Measurements from ENCODE around the gene HOXC4.

The HOXC4 gene

GRCh38 chr12:54028314-54029201, 25.1 kb upstream of the HOXC4 start, which contains the start of gene HOXC6:
Gene HOXC6, plus strand, starts transcription at chr12:54028440. Its CDS starts 82 bp downstream, at chr12:54028522.
- DNase-seq (ENCODE audit: low read depth in 3 of 3, low spot score in 1 of 3): no peak

- DNase-seq (ENCODE audit: low read depth in 3 of 3, low spot score in 1 of 3): no peak
Measured at GRCh38 chr12:54029529-54030441, 23.9 kb upstream of the HOXC4 start.

GRCh38 chr12:54030442-54030801, 23.2 kb upstream of the HOXC4 start:
- DNase-seq (ENCODE audit: low read depth in 3 of 3, low spot score in 1 of 3): no peak

GRCh38 chr12:54030889-54031471, 22.7 kb upstream of the HOXC4 start:
- DNase-seq (ENCODE audit: low read depth in 3 of 3, low spot score in 1 of 3): no peak

- DNase-seq (ENCODE audit: low read depth in 3 of 3, low spot score in 1 of 3): no peak
Measured at GRCh38 chr12:54031480-54031879, 22.2 kb upstream of the HOXC4 start.

DNA sequence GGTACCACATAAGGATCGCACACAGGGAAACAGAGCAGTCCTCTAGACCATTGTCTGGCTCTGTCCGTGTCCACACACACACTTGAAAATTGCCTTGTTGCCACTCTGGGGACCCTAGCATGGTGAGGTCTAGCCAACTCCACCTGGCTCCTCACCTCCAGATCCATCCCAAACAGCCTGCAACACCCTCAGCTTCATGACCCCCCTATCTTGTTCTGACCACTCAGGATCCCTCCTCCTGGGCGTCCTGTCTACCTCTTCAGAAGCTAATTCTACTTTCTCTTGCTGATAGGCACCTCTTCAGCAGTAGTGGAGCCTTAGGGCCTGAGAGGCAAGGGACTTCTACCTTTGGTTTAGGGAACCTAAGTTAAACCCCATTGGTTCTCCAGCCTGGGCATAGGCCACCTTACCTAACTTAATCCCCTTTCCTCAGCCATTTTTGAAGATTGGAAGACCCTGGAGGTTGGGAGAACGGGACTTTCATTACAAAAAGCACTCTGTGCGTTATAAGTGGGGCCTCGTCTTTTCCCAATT, 21.5 kb upstream of the HOXC4 start:
- DNase-seq (ENCODE audit: low read depth in 3 of 3, low spot score in 1 of 3): no peak

GRCh38 chr12:54032627-54033100, 21.0 kb upstream of the HOXC4 start, which contains the start of gene HOXC5:
Gene HOXC5, plus strand, starts transcription at chr12:54033050. Its CDS starts 73 bp downstream, at chr12:54033123.
- DNase-seq (ENCODE audit: low read depth in 3 of 3, low spot score in 1 of 3): peak in 2 of 3 donors; percentile 27 to 41

- no peak for DNase-seq (ENCODE audit: low read depth in 3 of 3, low spot score in 1 of 3)
Measured at GRCh38 chr12:54033106-54033979, 20.3 kb upstream of the HOXC4 start.

DNA sequence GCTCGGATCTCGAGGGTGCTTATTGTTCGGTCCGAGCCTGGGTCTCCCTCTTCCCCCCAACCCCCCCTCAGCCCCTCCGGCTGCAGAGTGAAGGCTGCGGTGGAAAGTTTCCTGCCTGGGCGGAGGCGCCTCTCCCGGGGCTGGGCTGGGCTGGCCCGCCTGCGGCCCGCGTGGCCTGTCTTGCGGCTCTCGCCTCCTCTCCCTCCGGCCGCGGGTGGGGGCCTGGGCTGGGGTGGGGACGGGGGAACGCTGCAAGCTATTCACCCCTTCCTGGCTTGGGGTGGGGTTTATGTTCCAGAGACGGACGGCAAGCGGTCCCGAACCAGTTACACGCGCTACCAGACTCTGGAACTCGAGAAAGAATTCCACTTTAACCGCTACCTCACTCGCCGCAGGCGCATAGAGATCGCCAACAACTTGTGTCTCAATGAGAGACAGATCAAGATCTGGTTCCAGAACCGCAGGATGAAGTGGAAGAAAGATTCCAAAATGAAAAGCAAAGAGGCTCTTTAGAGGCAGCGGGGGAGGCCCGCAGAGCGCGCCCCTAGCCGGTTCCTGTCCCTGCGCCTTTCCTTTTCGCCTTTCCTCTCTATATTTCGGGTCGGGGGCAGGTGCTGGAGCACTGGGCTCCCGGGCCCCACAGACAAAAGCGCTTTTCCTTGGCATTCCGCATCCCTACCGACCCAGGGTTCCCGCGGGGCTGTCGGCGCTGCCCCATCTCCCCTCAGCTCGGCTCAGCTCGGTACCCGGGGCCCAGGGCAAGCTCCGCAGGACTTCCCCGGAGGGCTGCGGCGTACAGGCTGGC, 19.5 kb upstream of the HOXC4 start:
- DNase-seq (ENCODE audit: low read depth in 3 of 3, low spot score in 1 of 3): no peak

DNA sequence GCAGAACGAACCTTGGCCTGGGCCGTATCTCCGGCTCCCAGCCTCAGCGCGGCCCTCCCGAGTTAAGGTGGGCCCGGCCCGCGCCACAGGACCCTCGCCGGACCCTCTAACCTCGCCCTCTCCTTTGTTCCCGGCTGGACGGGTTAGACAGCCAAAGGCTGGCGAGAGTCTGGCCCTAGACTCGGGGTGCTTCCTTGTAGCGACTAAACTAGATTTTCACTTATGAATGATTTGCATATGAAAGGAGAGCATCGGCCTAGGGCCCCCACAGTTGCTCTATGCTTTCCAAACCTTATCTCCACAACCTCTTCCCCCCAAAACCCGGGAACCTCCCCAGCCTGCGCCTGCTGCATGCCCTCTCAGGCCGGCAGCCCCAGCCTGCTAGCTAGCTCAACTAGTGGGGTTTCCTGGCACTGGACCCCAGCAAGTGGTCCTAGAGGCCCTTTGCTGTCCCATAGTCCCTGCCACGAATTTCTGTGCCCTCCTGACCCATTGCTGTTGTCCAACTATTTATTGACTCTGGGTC, 18.8 kb upstream of the HOXC4 start:
- no peak for DNase-seq (ENCODE audit: low read depth in 3 of 3, low spot score in 1 of 3)

- no peak for DNase-seq (ENCODE audit: low read depth in 3 of 3, low spot score in 1 of 3)
Measured at GRCh38 chr12:54035568-54036264, 17.9 kb upstream of the HOXC4 start.

DNA sequence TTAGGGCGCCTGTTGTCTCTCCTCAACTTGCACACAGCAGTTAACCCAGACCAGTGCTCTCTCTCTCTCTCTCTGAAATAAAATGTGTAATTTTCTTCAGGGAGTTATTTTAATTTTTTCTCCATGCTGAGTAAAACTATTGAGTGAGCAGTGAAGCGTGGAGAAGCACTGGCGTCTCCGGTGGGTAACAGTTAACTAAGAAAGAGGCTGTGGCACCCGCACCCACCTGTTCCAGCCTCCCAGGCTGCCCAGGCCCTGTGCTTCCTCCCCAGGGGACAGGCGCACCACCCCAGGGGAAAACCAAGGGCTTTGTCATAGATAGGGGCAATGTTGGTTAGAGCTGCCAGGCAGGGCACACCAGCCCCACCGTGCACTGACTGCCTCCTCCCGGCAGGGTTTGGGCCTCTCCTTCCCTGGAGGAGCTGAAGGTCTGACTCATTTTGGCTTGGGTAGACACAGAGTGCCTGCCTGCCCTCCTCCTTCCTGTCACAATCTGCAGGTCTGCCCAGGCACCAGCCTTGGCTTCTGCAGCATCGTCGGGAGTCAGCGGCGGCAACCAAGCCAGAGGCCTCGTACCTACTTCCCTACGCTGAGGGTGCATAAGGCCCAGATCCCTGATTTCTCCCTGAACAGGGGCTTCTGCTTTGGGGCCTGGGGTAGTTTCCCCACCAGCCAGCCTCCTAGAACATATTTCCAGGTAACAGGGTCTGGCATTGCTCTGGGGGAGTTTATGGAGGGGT, 16.8 kb upstream of the HOXC4 start:
- DNase-seq (ENCODE audit: low read depth in 3 of 3, low spot score in 1 of 3): no peak

GRCh38 chr12:54037360-54038283, 16.0 kb upstream of the HOXC4 start:
- no peak for DNase-seq (ENCODE audit: low read depth in 3 of 3, low spot score in 1 of 3)

DNA sequence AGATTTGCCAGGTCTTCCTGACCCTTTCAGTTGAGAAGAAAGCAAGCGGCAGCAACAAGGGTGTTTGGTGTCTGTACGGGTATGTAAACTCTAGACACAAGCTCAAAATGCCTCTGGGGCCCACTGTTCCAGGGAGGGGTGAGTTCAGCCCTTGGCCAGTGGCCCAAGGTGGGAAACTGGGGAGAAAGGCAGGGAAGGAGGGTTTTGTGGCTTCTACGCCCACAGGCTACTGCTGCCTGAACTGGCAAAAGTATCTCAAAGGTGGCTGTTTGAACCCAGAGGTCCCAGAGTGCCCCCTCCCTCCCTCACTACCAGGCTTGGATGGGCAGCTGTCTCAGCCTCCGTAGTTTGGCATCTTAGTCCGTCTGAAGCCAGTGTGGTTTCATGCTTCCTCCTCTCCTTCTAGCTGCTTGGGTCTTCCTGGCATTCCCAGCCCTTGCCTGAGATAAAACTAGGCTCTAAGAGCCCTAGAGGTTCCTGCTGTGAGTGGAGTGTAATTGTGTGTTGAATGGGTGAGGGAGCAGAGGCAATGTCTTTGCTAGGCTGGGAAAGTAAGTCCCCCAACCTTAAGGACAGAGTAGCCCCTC, 15.3 kb upstream of the HOXC4 start:
- DNase-seq (ENCODE audit: low read depth in 3 of 3, low spot score in 1 of 3): no peak

DNA sequence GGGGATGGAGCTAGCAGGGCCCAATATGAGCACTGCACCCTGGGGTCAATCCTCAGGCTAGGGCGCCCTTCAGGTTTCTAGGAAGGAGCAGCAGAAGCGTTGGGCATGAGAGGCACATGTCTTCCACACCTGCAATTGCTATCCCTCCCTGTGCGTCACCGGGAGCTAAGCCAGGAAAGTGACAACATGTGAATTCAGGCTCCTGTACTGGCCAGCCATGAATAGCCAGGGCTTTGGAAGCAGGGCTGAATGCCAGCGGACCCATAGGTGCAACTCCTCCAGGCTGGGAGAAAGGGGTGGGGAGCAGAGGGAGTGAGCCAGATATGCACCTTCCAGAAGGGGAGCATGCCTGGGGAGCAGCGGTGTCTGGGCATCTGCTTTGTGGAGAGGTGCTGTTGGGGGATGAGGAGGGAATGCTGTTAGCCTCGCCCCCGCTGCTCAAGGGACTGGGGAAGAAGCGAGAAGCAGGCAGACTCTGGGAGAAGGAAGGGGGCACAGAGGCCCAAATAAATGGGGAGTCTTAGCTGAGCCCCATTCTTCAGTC, 14.7 kb upstream of the HOXC4 start:
- no peak for DNase-seq (ENCODE audit: low read depth in 3 of 3, low spot score in 1 of 3)

Measured in stimulated activated CD4-positive, alpha-beta T cell treated with anti-CD3 and anti-CD28 coated beads, TNF-alpha, amount 100 ng/mL, for 1 hour (primary cell).